Stimulated activated CD8-positive, alpha-beta memory T cell treated with anti-CD3 and anti-CD28 coated beads, Interleukin-12 subunit alpha, Interleukin-12 subunit beta, amount 100 ng/mL, for 24 hours (primary cell): ENCODE measurements around the gene GH1.
"Not testable (repeated sequence)": the region's sequence is repeated elsewhere in the genome, so short reads cannot be mapped to it uniquely, and the experiment has no call there.

ENCODE experiments used
- DNase-seq: peaks from one replicate; pipeline ENCODE4 v3.0.0-alpha.2; 2020; ENCODE audit errors: extremely low read depth

GH1 gene

GRCh38 chr17:63918789-63919305, at the start of gene GH1:
GH1 (minus strand) TSS chr17:63918839; CDS start chr17:63918776, 63 bp downstream.
- not testable (repeated sequence) for DNase-seq

GRCh38 chr17:63967953-63968352, 49.3 kb upstream of the GH1 start:
- DNase-seq: no peak

- DNase-seq: no peak
Measured at GRCh38 chr17:63966646-63967264, 48.1 kb upstream of the GH1 start.

- no peak for DNase-seq
Measured at GRCh38 chr17:63963123-63963522, 44.5 kb upstream of the GH1 start.

- no peak for DNase-seq
Measured at GRCh38 chr17:63962298-63962744, 43.7 kb upstream of the GH1 start.

GRCh38 chr17:63961355-63962212, 42.9 kb upstream of the GH1 start:
- no peak for DNase-seq

- no peak for DNase-seq
Measured at GRCh38 chr17:63960430-63960829, 41.8 kb upstream of the GH1 start.

- no peak for DNase-seq
Measured at GRCh38 chr17:63960006-63960405, 41.4 kb upstream of the GH1 start.

- DNase-seq: no peak
Measured at GRCh38 chr17:63956296-63956920, 37.8 kb upstream of the GH1 start.

- no peak for DNase-seq
Measured at GRCh38 chr17:63955791-63956190, 37.2 kb upstream of the GH1 start.

- DNase-seq: no peak
Measured at GRCh38 chr17:63955232-63955631, 36.6 kb upstream of the GH1 start.

GRCh38 chr17:63954402-63955063, 35.9 kb upstream of the GH1 start:
- DNase-seq: no peak

GRCh38 chr17:63950940-63951907, 32.6 kb upstream of the GH1 start:
- DNase-seq: no peak

GRCh38 chr17:63949576-63950250, 31.1 kb upstream of the GH1 start:
- no peak for DNase-seq

- DNase-seq: no peak
Measured at GRCh38 chr17:63948521-63948920, 29.9 kb upstream of the GH1 start.

GRCh38 chr17:63947711-63948330, 29.2 kb upstream of the GH1 start:
- DNase-seq: no peak

- DNase-seq: no peak
Measured at GRCh38 chr17:63946440-63947363, 28.1 kb upstream of the GH1 start.

GRCh38 chr17:63945784-63946439, 27.3 kb upstream of the GH1 start:
- DNase-seq: no peak
